ENCODE results near the gene KRTAP12-3.

DNA sequence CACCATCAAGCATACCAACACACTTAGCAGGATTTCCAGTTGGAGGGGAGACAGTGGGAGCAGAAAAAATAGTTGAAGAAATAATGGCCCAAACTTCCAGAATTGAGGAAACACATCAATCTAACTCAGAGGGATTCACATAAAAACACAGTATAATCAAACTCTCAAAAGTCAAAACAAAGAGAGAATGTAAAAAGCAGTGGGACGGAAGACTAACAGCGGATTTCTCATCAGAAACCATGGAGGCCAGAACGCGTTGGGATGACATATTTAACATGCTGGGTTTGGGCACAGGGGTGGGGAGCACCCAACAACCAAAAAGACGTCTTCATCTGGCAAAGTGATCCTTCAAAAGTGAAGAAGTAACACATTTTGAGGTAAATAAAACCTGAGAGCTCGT is 37.8 kb upstream of the KRTAP12-3 start:
- TF ChIP-seq, protein P1, sequence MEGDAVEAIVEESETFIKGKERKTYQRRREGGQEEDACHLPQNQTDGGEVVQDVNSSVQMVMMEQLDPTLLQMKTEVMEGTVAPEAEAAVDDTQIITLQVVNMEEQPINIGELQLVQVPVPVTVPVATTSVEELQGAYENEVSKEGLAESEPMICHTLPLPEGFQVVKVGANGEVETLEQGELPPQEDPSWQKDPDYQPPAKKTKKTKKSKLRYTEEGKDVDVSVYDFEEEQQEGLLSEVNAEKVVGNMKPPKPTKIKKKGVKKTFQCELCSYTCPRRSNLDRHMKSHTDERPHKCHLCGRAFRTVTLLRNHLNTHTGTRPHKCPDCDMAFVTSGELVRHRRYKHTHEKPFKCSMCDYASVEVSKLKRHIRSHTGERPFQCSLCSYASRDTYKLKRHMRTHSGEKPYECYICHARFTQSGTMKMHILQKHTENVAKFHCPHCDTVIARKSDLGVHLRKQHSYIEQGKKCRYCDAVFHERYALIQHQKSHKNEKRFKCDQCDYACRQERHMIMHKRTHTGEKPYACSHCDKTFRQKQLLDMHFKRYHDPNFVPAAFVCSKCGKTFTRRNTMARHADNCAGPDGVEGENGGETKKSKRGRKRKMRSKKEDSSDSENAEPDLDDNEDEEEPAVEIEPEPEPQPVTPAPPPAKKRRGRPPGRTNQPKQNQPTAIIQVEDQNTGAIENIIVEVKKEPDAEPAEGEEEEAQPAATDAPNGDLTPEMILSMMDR (IDR thresholded peaks at IDR 0.05) = no peak
- no peak for TF ChIP-seq POLR2A (IDR thresholded peaks at IDR 0.05)
- TF ChIP-seq POLR2AphosphoS5 (IDR thresholded peaks at IDR 0.05) = no peak
